Keratinocyte (primary cell): ENCODE results near the gene SHOC1. TPM values are rescaled to one million over a fixed set of nuclear protein-coding genes. Genes with fewer than 3 reads are reported as not detected.
A peak's percentile ranks its signal among the peaks of the same experiment; 100 is the strongest.

Experiments
- DNase-seq: peaks from one replicate; pipeline ENCODE4 v3.0.0-alpha.2; 2011; ENCODE audit warnings: low read depth, missing footprints, low spot score
- FAIRE-seq: peaks from 2 replicates; lab custom pipeline; 2011; peaks lifted over from hg19 to GRCh38; lab: Jason Lieb, UNC
- H2AFZ ChIP-seq: 2 replicates; pipeline ENCODE4 v1.6.0; 2012; ENCODE audit warnings: low read length, control low read depth, inconsistent platforms; ENCODE audit not compliant: control insufficient read depth
- H3K27ac ChIP-seq: 2 replicates; pipeline ENCODE4 v1.5.1; 2011; ENCODE audit warnings: low read length; ENCODE audit not compliant: control insufficient read depth, insufficient read depth
- H3K27me3 ChIP-seq: 3 replicates; pipeline ENCODE4 v1.6.0; 2011; ENCODE audit warnings: low read length; ENCODE audit not compliant: control insufficient read depth, insufficient read depth; ENCODE audit errors: extremely low read depth
- H3K36me3 ChIP-seq, 2 experiments: 2 replicates in 1 of 2; 3 replicates in 1 of 2; pipeline ENCODE4 v1.5.1; 2011; ENCODE audit warnings: low read length in 2 of 2, mild to moderate bottlenecking in 1 of 2; ENCODE audit not compliant: control insufficient read depth in 2 of 2, insufficient read depth in 2 of 2; ENCODE audit errors: extremely low read depth in 1 of 2
- H3K4me1 ChIP-seq: 3 replicates; pipeline ENCODE4 v1.5.1; 2011; ENCODE audit warnings: low read length; ENCODE audit not compliant: control insufficient read depth, insufficient read depth; ENCODE audit errors: extremely low read depth
- H3K4me2 ChIP-seq: 3 replicates; pipeline ENCODE4 v1.6.0; 2011; ENCODE audit warnings: low read depth, low read length; ENCODE audit not compliant: control insufficient read depth, insufficient read depth; ENCODE audit errors: extremely low read depth
- H3K4me3 ChIP-seq, 3 experiments: fragments of 200-600 bp in 1 of 3; sonication (generic) in 1 of 3; 2 replicates in 2 of 3; 3 replicates in 1 of 3; pipeline ENCODE4 v1.5.1; 2011 to 2016; ENCODE audit warnings: low read length in 3 of 3, mild to moderate bottlenecking in 3 of 3, control low read depth in 2 of 3, inconsistent platforms in 1 of 3, low read depth in 1 of 3, mixed read lengths in 1 of 3, mixed run types in 1 of 3, moderate library complexity in 1 of 3; ENCODE audit not compliant: control insufficient read depth in 2 of 3, insufficient read depth in 2 of 3; ENCODE audit errors: extremely low read depth in 1 of 3
- H3K79me2 ChIP-seq: 2 replicates; pipeline ENCODE4 v1.6.0; 2012; ENCODE audit warnings: low read length; ENCODE audit not compliant: control insufficient read depth, insufficient read depth
- H3K9ac ChIP-seq: 3 replicates; pipeline ENCODE4 v1.6.0; 2011; ENCODE audit warnings: low read length; ENCODE audit not compliant: control insufficient read depth, insufficient read depth; ENCODE audit errors: extremely low read depth
- H3K9me1 ChIP-seq: 3 replicates; pipeline ENCODE4 v1.6.0; 2011; ENCODE audit warnings: low read length; ENCODE audit not compliant: control insufficient read depth, insufficient read depth; ENCODE audit errors: extremely low read depth
- H3K9me3 ChIP-seq: 2 replicates; pipeline ENCODE4 v1.5.1; 2012; ENCODE audit warnings: low read depth, low read length; ENCODE audit not compliant: control insufficient read depth
- H4K20me1 ChIP-seq: 3 replicates; pipeline ENCODE4 v1.6.0; 2011; ENCODE audit warnings: low read length; ENCODE audit not compliant: control insufficient read depth, insufficient read depth; ENCODE audit errors: extremely low read depth
- EZH2 ChIP-seq: IDR thresholded peaks from one replicate; pipeline ENCODE4 v1.6.1; 2012; ENCODE audit warnings: inconsistent platforms, mild to moderate bottlenecking, low read length, moderate library complexity
- dilution Hi-C: fragments of 300-500 bp; cut with MboI; formaldehyde crosslinking; loops from one replicate; pipeline ENCODE4 v1.7.0; 2020; ENCODE audit warnings: low sequenced_read_pairs; ENCODE audit not compliant: extremely low pct_ligation_motif_present
- polyA plus RNA-seq, 5 experiments: library from polyadenylated mRNA; depleted of rRNA in 3 of 5; stranded (reverse) in 3 of 5; stranded (forward) in 1 of 5; unstranded in 1 of 5; fragments of >200 nt; gene quantifications; 1 replicate in 1 of 5; 2 replicates in 3 of 5; 3 replicates in 1 of 5; pipeline versions ENCODE4 v1.2.1 to v1.2.3, GENCODE V29; 2011 to 2012; ENCODE audit warnings: missing spikeins in 2 of 5, low read depth in 1 of 5, low replicate concordance in 1 of 5
- TF ChIP-seq, protein P1 (sequence below), 3 experiments: IDR thresholded peaks in 1 of 3; conservative IDR thresholded peaks in 1 of 3; optimal IDR thresholded peaks in 1 of 3; 2 replicates in 2 of 3; 3 replicates in 1 of 3; pipeline versions ENCODE3 to v1.5.1; 2011; ENCODE audit warnings: low read length in 3 of 3, mild to moderate bottlenecking in 3 of 3, moderate library complexity in 2 of 3, control low read depth in 1 of 3, inconsistent platforms in 1 of 3; ENCODE audit not compliant: insufficient read depth in 2 of 3; ENCODE audit errors: extremely low read depth in 1 of 3

SHOC1 gene
- polyA plus RNA-seq, 1 donor (not counting 4 experiments of a cell fraction or from before 2014, with no cell fraction given) = 0.03 TPM

DNA sequence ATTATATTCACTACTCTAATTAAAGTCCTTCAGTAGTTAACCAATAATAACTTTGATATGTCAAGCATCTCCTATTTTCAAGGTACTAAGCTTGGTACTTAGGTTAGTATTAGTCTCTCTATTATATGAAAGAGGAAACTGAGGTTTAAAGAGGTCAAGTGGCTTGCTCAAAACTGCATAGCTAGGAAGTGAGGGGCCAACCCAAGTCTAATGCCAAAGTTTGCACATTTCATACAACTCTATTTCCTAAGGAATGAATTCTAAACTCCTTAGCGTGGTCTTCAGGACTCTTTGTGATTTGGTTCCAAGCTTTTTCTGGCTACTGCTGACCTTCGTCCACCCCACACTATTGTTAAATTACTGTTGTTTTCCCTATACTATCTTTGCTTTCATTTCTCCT, 9.9 kb upstream of the SHOC1 start:
- Histone ChIP-seq H3K9me1 (no peaks in the 10 kb centered on the region), H3K9me3 (no peaks in the 10 kb centered on the region), H3K9ac (peak overlapping the region; percentile 80), H3K27me3 (no peaks in the 10 kb centered on the region), H3K4me3 (no peak overlapping the region), H4K20me1 (no peaks in the 10 kb centered on the region), H3K4me2 (no peak overlapping the region), H2AFZ (no peak overlapping the region), H3K4me1 (peaks cover 29% of the 10 kb centered on the region), H3K27ac (peak overlapping the region; percentile 99), H3K79me2 (no peaks in the 10 kb centered on the region), H3K36me3 (no peaks in the 10 kb centered on the region)
- FAIRE-seq = no peak
- dilution Hi-C loops = no loop called here
- DNase-seq = no peak
- TF ChIP-seq, protein P1, sequence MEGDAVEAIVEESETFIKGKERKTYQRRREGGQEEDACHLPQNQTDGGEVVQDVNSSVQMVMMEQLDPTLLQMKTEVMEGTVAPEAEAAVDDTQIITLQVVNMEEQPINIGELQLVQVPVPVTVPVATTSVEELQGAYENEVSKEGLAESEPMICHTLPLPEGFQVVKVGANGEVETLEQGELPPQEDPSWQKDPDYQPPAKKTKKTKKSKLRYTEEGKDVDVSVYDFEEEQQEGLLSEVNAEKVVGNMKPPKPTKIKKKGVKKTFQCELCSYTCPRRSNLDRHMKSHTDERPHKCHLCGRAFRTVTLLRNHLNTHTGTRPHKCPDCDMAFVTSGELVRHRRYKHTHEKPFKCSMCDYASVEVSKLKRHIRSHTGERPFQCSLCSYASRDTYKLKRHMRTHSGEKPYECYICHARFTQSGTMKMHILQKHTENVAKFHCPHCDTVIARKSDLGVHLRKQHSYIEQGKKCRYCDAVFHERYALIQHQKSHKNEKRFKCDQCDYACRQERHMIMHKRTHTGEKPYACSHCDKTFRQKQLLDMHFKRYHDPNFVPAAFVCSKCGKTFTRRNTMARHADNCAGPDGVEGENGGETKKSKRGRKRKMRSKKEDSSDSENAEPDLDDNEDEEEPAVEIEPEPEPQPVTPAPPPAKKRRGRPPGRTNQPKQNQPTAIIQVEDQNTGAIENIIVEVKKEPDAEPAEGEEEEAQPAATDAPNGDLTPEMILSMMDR (optimal IDR thresholded peaks at IDR 0.05 in 1 of 3, IDR thresholded peaks at IDR 0.05 in 1 of 3, conservative IDR thresholded peaks at IDR 0.05 in 1 of 3; ENCODE audit: extremely low read depth in 1 of 3, insufficient read depth in 2 of 3, low read length in 3 of 3) = no peak
- TF ChIP-seq EZH2 = no peak

DNA sequence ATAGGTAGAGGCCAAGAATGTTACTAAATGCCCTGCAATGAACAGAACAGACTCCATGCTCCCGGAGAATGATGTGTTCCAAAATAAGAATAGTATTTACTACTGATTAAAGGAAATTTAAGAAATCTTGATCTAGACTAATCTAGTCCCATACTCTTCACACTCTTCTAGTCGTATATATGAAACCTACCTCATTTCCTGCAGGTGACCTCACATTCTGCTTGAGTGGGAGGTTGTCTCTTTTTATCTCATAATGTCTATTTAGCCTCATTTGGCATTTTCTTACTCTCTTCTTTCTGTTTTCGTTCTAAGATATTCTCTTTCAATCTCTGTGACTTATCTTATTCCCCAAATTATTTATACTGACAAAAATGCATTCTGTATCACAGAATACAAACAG, 9.2 kb upstream of the SHOC1 start:
- FAIRE-seq (no peak), DNase-seq (no peak)
- H3K4me3 ChIP-seq = no peak overlapping the region
- no peaks in the 10 kb centered on the region for H3K79me2 ChIP-seq
- no peak overlapping the region for H3K4me2 ChIP-seq
- TF ChIP-seq, protein P1 (optimal IDR thresholded peaks at IDR 0.05 in 1 of 3, IDR thresholded peaks at IDR 0.05 in 1 of 3, conservative IDR thresholded peaks at IDR 0.05 in 1 of 3; ENCODE audit: extremely low read depth in 1 of 3, insufficient read depth in 2 of 3, low read length in 3 of 3) = no peak
- no peak for TF ChIP-seq EZH2
- no peaks in the 10 kb centered on the region for H4K20me1 ChIP-seq
- H2AFZ ChIP-seq = no peak overlapping the region
- H3K4me1 ChIP-seq = peaks cover 29% of the 10 kb centered on the region
- H3K9ac ChIP-seq = no peak overlapping the region
- no peaks in the 10 kb centered on the region for H3K36me3 ChIP-seq
- H3K9me1 ChIP-seq = no peaks in the 10 kb centered on the region
- dilution Hi-C loops = no loop called here
- no peak overlapping the region for H3K27ac ChIP-seq
- no peaks in the 10 kb centered on the region for H3K27me3 ChIP-seq
- H3K9me3 ChIP-seq = no peaks in the 10 kb centered on the region
